ENCODE data around the gene PDGFRB. TPM values are rescaled to one million over a fixed set of nuclear protein-coding genes. Genes with fewer than 3 reads are reported as not detected.

The PDGFRB gene
- total and polyA plus RNA-seq, 10 of the 15 experiments (the other 5 are each of a cell fraction or from before 2014, with no cell fraction given) = 0.02 to 3.0 (median 1.0) TPM

GRCh38 chr5:150167512-150167850 lies 11.8 kb upstream of the PDGFRB start:
- H3K4me1 ChIP-seq (ENCODE audit: control insufficient read depth, insufficient read depth, low read length) = no peaks in the 10 kb centered on the region
- FAIRE-seq (no peak), ATAC-seq (no peak), DNase-seq (ENCODE audit: low read depth, low spot score) (no peak)
- no peak overlapping the region for H3K9ac ChIP-seq (ENCODE audit: control insufficient read depth, insufficient read depth, low read length)
- no peak overlapping the region for H2AFZ ChIP-seq (ENCODE audit: control insufficient read depth, low read depth, low read length)
- H3K27me3 ChIP-seq (replicated peaks in 1 of 2; ENCODE audit: control insufficient read depth in 2 of 2, insufficient read depth in 2 of 2, low read length in 1 of 2) = no peaks in the 10 kb centered on the region; a peak in 2 of 4 replicates
- TF ChIP-seq SMAD5 (IDR thresholded peaks at IDR 0.05; ENCODE audit: low read depth) (no peak), LARP7 (IDR thresholded peaks at IDR 0.05) (no peak), MEF2A (IDR thresholded peaks at IDR 0.05; ENCODE audit: insufficient read depth, low read depth, low read length) (no peak), PML (IDR thresholded peaks at IDR 0.05; ENCODE audit: low read length) (no peak), GATAD2B (conservative IDR thresholded peaks at IDR 0.05; ENCODE audit: low read depth) (no peak), CHD1 (IDR thresholded peaks at IDR 0.05; ENCODE audit: low read depth, low read length) (no peak), IKZF1 (conservative IDR thresholded peaks at IDR 0.05) (no peak), ELK1 (IDR thresholded peaks at IDR 0.05; ENCODE audit: low read depth, low read length) (no peak), SUZ12 (IDR thresholded peaks at IDR 0.05; ENCODE audit: unreplicated experiment) (no peak), ESRRA (IDR thresholded peaks at IDR 0.05; ENCODE audit: low read length) (no peak), REST (IDR thresholded peaks at IDR 0.05; ENCODE audit: low read depth, low read length) (no peak), HDAC2 (IDR thresholded peaks at IDR 0.05) (no peak), MTA3 (IDR thresholded peaks at IDR 0.05; ENCODE audit: borderline replicate concordance, low read length) (no peak), IKZF2 (IDR thresholded peaks at IDR 0.05) (no peak)
- TF ChIP-seq, protein P1, sequence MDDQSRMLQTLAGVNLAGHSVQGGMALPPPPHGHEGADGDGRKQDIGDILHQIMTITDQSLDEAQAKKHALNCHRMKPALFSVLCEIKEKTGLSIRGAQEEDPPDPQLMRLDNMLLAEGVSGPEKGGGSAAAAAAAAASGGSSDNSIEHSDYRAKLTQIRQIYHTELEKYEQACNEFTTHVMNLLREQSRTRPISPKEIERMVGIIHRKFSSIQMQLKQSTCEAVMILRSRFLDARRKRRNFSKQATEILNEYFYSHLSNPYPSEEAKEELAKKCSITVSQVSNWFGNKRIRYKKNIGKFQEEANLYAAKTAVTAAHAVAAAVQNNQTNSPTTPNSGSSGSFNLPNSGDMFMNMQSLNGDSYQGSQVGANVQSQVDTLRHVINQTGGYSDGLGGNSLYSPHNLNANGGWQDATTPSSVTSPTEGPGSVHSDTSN (IDR thresholded peaks at IDR 0.05; ENCODE audit: insufficient replicate concordance, low read depth, low read length) = no peak
- H4K20me1 ChIP-seq (ENCODE audit: control insufficient read depth, insufficient read depth) = no peaks in the 10 kb centered on the region
- no peaks in the 10 kb centered on the region for H3K36me3 ChIP-seq (ENCODE audit: control insufficient read depth in 2 of 2, insufficient read depth in 2 of 2, low read length in 1 of 2)
- H3K4me2 ChIP-seq (ENCODE audit: control insufficient read depth, insufficient read depth) = no peak overlapping the region
- intact Hi-C loops (cut with micrococcal nuclease; ENCODE audit: unreplicated experiment) (no loop called here), in situ Hi-C loops (cut with MboI) (no loop called here)
- H3K79me2 ChIP-seq (ENCODE audit: control insufficient read depth, insufficient read depth, low read length) = no peaks in the 10 kb centered on the region
- POLR2A ChIA-PET = no interaction called here
- WGBS (ENCODE audit: insufficient coverage, insufficient replicate concordance, low lambda C conversion rate, missing lambda C conversion rate) = 78% methylated on average over 15 of the region's 15 CpGs
- SMC1A ChIA-PET (ENCODE audit: uncharacterized antibody, unreplicated experiment) = no interaction called here
- RAD21 ChIA-PET (ENCODE audit: unreplicated experiment) = no interaction called here
- no peak overlapping the region for H3K4me3 ChIP-seq
- no TSS peak for BruUV-seq (replicated peaks)
- H3K27ac ChIP-seq (ENCODE audit: control insufficient read depth, insufficient read depth) = no peak overlapping the region
- no peaks in the 10 kb centered on the region for H3K9me3 ChIP-seq (replicated peaks; ENCODE audit: control insufficient read depth, insufficient read depth, low read length)
- CTCF ChIA-PET = no interaction called here
